ENCODE results near the gene TOMM7. TPM values are rescaled to one million over a fixed set of nuclear protein-coding genes. Genes with fewer than 3 reads are reported as not detected.
"Not testable (repeated sequence)": the region's sequence is repeated elsewhere in the genome, so short reads cannot be mapped to it uniquely, and the experiment has no call there.

Gene TOMM7
- total RNA-seq, 1 experiment from 2014 or later = 272 TPM

- DNase-seq = no peak
- H3K27me3 Mint-ChIP-seq (ENCODE audit: unreplicated experiment) = peaks cover 46% of the 10 kb centered on the region
- CTCF ChIA-PET = no interaction called here
- no TSS peak for BruUV-seq (replicated peaks)
- no peaks in the 10 kb centered on the region for H3K4me1 Mint-ChIP-seq (ENCODE audit: low read depth, unreplicated experiment)
- H3K27ac Mint-ChIP-seq (ENCODE audit: unreplicated experiment) = no peak overlapping the region
- H3K9me3 Mint-ChIP-seq (ENCODE audit: low read depth, unreplicated experiment) = no peaks in the 10 kb centered on the region
- H3K4me3 Mint-ChIP-seq (ENCODE audit: low read depth, unreplicated experiment) = no peak overlapping the region
- intact Hi-C loops (cut with micrococcal nuclease; ENCODE audit: unreplicated experiment) = no loop called here
- no peaks in the 10 kb centered on the region for H3K36me3 Mint-ChIP-seq (ENCODE audit: insufficient read depth, unreplicated experiment)
- TF ChIP-seq CTCF (IDR thresholded peaks at IDR 0.05; ENCODE audit: unreplicated experiment) = no peak
These were observed 19.8 kb upstream of the TOMM7 start for GRCh38 chr7:22842383-22842941.

GRCh38 chr7:22841954-22842353 is 19.3 kb upstream of the TOMM7 start:
- intact Hi-C loops (cut with micrococcal nuclease; ENCODE audit: unreplicated experiment) = no loop called here
- CTCF ChIA-PET = no interaction called here
- Mint-ChIP-seq H3K4me1 (ENCODE audit: low read depth, unreplicated experiment) (no peaks in the 10 kb centered on the region), H3K36me3 (ENCODE audit: insufficient read depth, unreplicated experiment) (no peaks in the 10 kb centered on the region), H3K27me3 (ENCODE audit: unreplicated experiment) (peaks cover 50% of the 10 kb centered on the region), H3K27ac (ENCODE audit: unreplicated experiment) (no peak overlapping the region), H3K9me3 (ENCODE audit: low read depth, unreplicated experiment) (no peaks in the 10 kb centered on the region), H3K4me3 (ENCODE audit: low read depth, unreplicated experiment) (no peak overlapping the region)
- DNase-seq = no peak
- no TSS peak for BruUV-seq (replicated peaks)
- TF ChIP-seq CTCF (IDR thresholded peaks at IDR 0.05; ENCODE audit: unreplicated experiment) = no peak

DNA sequence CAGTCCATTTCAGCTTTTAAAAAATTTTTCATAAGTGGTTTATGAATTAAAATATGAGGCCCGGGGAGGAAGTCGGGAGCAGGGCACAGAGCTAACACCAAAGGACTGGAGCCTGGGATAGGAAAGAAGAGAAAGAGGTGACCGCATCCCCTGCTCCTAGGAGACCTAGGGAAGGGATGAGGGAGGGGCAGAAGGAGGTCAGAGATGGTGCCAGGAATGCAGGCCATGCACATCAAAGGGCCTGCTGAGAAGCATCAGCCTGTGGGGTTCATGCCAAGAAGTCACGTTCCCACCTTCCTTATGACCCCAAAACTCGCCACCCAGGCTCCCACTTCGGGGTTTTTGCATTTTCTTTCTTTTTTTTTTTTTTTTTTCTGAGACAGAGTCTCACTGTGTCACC is 14.7 kb upstream of the TOMM7 start:
- Mint-ChIP-seq H3K36me3 (ENCODE audit: insufficient read depth, unreplicated experiment) (no peaks in the 10 kb centered on the region), H3K27me3 (ENCODE audit: unreplicated experiment) (peaks cover 47% of the 10 kb centered on the region), H3K9me3 (ENCODE audit: low read depth, unreplicated experiment) (no peaks in the 10 kb centered on the region), H3K27ac (ENCODE audit: unreplicated experiment) (no peak overlapping the region), H3K4me1 (ENCODE audit: low read depth, unreplicated experiment) (no peaks in the 10 kb centered on the region), H3K4me3 (ENCODE audit: low read depth, unreplicated experiment) (no peak overlapping the region)
- CTCF ChIA-PET = no interaction called here
- no peak for DNase-seq
- no TSS peak for BruUV-seq (replicated peaks)
- intact Hi-C loops (cut with micrococcal nuclease; ENCODE audit: unreplicated experiment) = no loop called here
- no peak for TF ChIP-seq CTCF (IDR thresholded peaks at IDR 0.05; ENCODE audit: unreplicated experiment)

DNA sequence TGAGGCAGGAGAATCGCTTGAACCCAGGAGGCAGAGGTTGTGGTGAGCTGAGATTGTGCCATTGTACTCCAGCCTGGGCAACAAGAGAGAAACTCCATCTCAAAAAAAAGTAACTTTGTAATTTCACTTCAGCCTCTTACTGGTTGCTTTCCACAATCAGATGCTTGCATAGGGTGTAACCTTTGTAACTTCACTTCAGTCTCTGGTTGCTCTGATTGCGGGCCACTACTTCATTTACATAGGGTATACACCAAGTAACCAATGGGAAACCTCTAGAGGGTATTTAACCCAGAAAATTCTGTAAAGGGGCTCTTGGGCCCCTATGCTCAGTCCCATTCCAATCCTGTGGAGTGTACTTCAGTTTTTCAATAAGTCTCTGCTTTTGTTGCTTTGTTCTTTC is 13.9 kb upstream of the TOMM7 start:
- CTCF ChIA-PET = not testable (repeated sequence)

GRCh38 chr7:22833957-22834356 is 11.3 kb upstream of the TOMM7 start:
- TF ChIP-seq CTCF (IDR thresholded peaks at IDR 0.05; ENCODE audit: unreplicated experiment) = no peak
- Mint-ChIP-seq H3K4me1 (ENCODE audit: low read depth, unreplicated experiment) (no peaks in the 10 kb centered on the region), H3K27ac (ENCODE audit: unreplicated experiment) (no peak overlapping the region), H3K27me3 (ENCODE audit: unreplicated experiment) (peaks cover 46% of the 10 kb centered on the region), H3K9me3 (ENCODE audit: low read depth, unreplicated experiment) (no peaks in the 10 kb centered on the region), H3K4me3 (ENCODE audit: low read depth, unreplicated experiment) (no peak overlapping the region), H3K36me3 (ENCODE audit: insufficient read depth, unreplicated experiment) (no peaks in the 10 kb centered on the region)
- intact Hi-C loops (cut with micrococcal nuclease; ENCODE audit: unreplicated experiment) = no loop called here
- BruUV-seq (replicated peaks) = no TSS peak
- CTCF ChIA-PET = no interaction called here
- DNase-seq = no peak

More for the DNA sequence above, 13.9 kb upstream of the TOMM7 start:
- BruUV-seq (replicated peaks); H3K4me3 Mint-ChIP-seq (ENCODE audit: low read depth, unreplicated experiment); H3K27ac Mint-ChIP-seq (ENCODE audit: unreplicated experiment); H3K4me1 Mint-ChIP-seq (ENCODE audit: low read depth, unreplicated experiment); H3K9me3 Mint-ChIP-seq (ENCODE audit: low read depth, unreplicated experiment); intact Hi-C loops (cut with micrococcal nuclease; ENCODE audit: unreplicated experiment); H3K36me3 Mint-ChIP-seq (ENCODE audit: insufficient read depth, unreplicated experiment); DNase-seq: not testable (repeated sequence)
- peaks cover 47% of the 10 kb centered on the region for H3K27me3 Mint-ChIP-seq (ENCODE audit: unreplicated experiment)
